ENCODE measurements around the gene TRIP4.

TRIP4 gene

GRCh38 chr15:64447536-64448315 lies 60.1 kb downstream of the TRIP4 start:
- TF ChIP-seq POLR2A (IDR thresholded peaks at IDR 0.05; ENCODE audit: low read depth, low read length), result no peak
- DNase-seq (ENCODE audit: insufficient read length, low spot score), result no peak
- no peak for FAIRE-seq

GRCh38 chr15:64452988-64453688 lies 65.5 kb downstream of the TRIP4 start:
- no peak for TF ChIP-seq POLR2A (IDR thresholded peaks at IDR 0.05; ENCODE audit: low read depth, low read length)
- DNase-seq (ENCODE audit: insufficient read length, low spot score), result no peak
- FAIRE-seq, result no peak

- DNase-seq (ENCODE audit: insufficient read length, low spot score) (no peak), FAIRE-seq (no peak)
- TF ChIP-seq POLR2A (IDR thresholded peaks at IDR 0.05; ENCODE audit: low read depth, low read length), result no peak
Measured at GRCh38 chr15:64453689-64454037, 66.0 kb downstream of the TRIP4 start.

GRCh38 chr15:64454282-64454681 lies 66.6 kb downstream of the TRIP4 start:
- FAIRE-seq (no peak), DNase-seq (ENCODE audit: insufficient read length, low spot score) (no peak)
- no peak for TF ChIP-seq POLR2A (IDR thresholded peaks at IDR 0.05; ENCODE audit: low read depth, low read length)

GRCh38 chr15:64455961-64456371 lies 68.3 kb downstream of the TRIP4 start:
- no peak for FAIRE-seq
- no peak for DNase-seq (ENCODE audit: insufficient read length, low spot score)
- no peak for TF ChIP-seq POLR2A (IDR thresholded peaks at IDR 0.05; ENCODE audit: low read depth, low read length)

GRCh38 chr15:64456634-64457108 lies 69.0 kb downstream of the TRIP4 start:
- no peak for TF ChIP-seq POLR2A (IDR thresholded peaks at IDR 0.05; ENCODE audit: low read depth, low read length)
- FAIRE-seq (no peak), DNase-seq (ENCODE audit: insufficient read length, low spot score) (no peak)

GRCh38 chr15:64459066-64459781 lies 71.6 kb downstream of the TRIP4 start:
- no peak for FAIRE-seq
- TF ChIP-seq POLR2A (IDR thresholded peaks at IDR 0.05; ENCODE audit: low read depth, low read length), result no peak
- no peak for DNase-seq (ENCODE audit: insufficient read length, low spot score)

GRCh38 chr15:64460206-64460723 lies 72.6 kb downstream of the TRIP4 start, which contains the start of gene ZNF609:
ZNF609 (plus strand) TSS chr15:64460578; CDS start chr15:64499420, 38,842 bp downstream.
- TF ChIP-seq POLR2A (IDR thresholded peaks at IDR 0.05; ENCODE audit: low read depth, low read length), result peak; percentile 57
- DNase-seq (ENCODE audit: insufficient read length, low spot score) (peak; percentile 68), FAIRE-seq (no peak)

GRCh38 chr15:64460724-64461720 lies 73.4 kb downstream of the TRIP4 start:
- DNase-seq (ENCODE audit: insufficient read length, low spot score) (peak; percentile 15), FAIRE-seq (no peak)
- no peak for TF ChIP-seq POLR2A (IDR thresholded peaks at IDR 0.05; ENCODE audit: low read depth, low read length)

- no peak for TF ChIP-seq POLR2A (IDR thresholded peaks at IDR 0.05; ENCODE audit: low read depth, low read length)
- no peak for FAIRE-seq
- DNase-seq (ENCODE audit: insufficient read length, low spot score), result no peak
Measured at GRCh38 chr15:64461721-64462162, 74.1 kb downstream of the TRIP4 start.

- no peak for FAIRE-seq
- TF ChIP-seq POLR2A (IDR thresholded peaks at IDR 0.05; ENCODE audit: low read depth, low read length), result no peak
- DNase-seq (ENCODE audit: insufficient read length, low spot score), result no peak
Measured at GRCh38 chr15:64462492-64462891, 74.9 kb downstream of the TRIP4 start.

GRCh38 chr15:64464276-64465005 lies 76.8 kb downstream of the TRIP4 start:
- DNase-seq (ENCODE audit: insufficient read length, low spot score) (no peak), FAIRE-seq (no peak)
- TF ChIP-seq POLR2A (IDR thresholded peaks at IDR 0.05; ENCODE audit: low read depth, low read length), result no peak

All from H54 (cell line).